OCI-LY1 (cell line): Measurements from ENCODE around the gene KDM5C.

Experiments used
- H2AFZ ChIP-seq: fragments of 200-600 bp; sonication (generic), shearing (Covaris generic); 2 replicates; pipeline ENCODE4 v1.6.0; 2014; ENCODE audit warnings: antibody characterized with exemption, mild to moderate bottlenecking, low read length
- H3F3A ChIP-seq: fragments of 200-600 bp; sonication (generic), shearing (Covaris generic); 2 replicates; pipeline ENCODE4 v1.6.0; 2014; ENCODE audit warnings: mild to moderate bottlenecking, antibody characterized with exemption, low read length, moderate library complexity; ENCODE audit not compliant: insufficient read depth
- H3K27ac ChIP-seq: fragments of 200-600 bp; sonication (generic); 2 replicates; pipeline ENCODE4 v1.5.1; 2014; ENCODE audit warnings: low read length, mixed run types, mild to moderate bottlenecking, low read depth; ENCODE audit not compliant: poor library complexity, severe bottlenecking
- H3K27me3 ChIP-seq: fragments of 200-600 bp; sonication (generic); 2 replicates; pipeline ENCODE4 v1.6.0; 2014; ENCODE audit warnings: antibody characterized with exemption, mild to moderate bottlenecking, low read length, moderate library complexity; ENCODE audit not compliant: insufficient read depth
- H3K36me3 ChIP-seq: fragments of 200-600 bp; sonication (generic); 2 replicates; pipeline ENCODE4 v1.6.1; 2014; ENCODE audit warnings: mild to moderate bottlenecking, antibody characterized with exemption, low read length, moderate library complexity, mixed read lengths; ENCODE audit not compliant: insufficient read depth
- H3K4me1 ChIP-seq: fragments of 200-600 bp; sonication (generic); 2 replicates; pipeline ENCODE4 v1.5.1; 2014; ENCODE audit warnings: mild to moderate bottlenecking, low read length, moderate library complexity; ENCODE audit not compliant: insufficient read depth, severe bottlenecking
- H3K4me2 ChIP-seq: fragments of 200-600 bp; sonication (generic), shearing (Covaris generic); 2 replicates; pipeline ENCODE4 v1.6.1; 2014; ENCODE audit warnings: low read length
- H3K4me3 ChIP-seq: fragments of 200-600 bp; sonication (generic); 2 replicates; pipeline ENCODE4 v1.5.1; 2014; ENCODE audit warnings: low read length, low read depth, mild to moderate bottlenecking, mixed read lengths; ENCODE audit not compliant: poor library complexity, severe bottlenecking
- H3K79me2 ChIP-seq: fragments of 200-600 bp; shearing (Covaris generic); 2 replicates; pipeline ENCODE4 v1.6.1; 2016; ENCODE audit warnings: mixed run types, low read length, mixed read lengths; ENCODE audit not compliant: insufficient read depth
- H3K9ac ChIP-seq: fragments of 200-600 bp; sonication (generic), shearing (Covaris generic); 2 replicates; pipeline ENCODE4 v1.6.1; 2014; ENCODE audit warnings: mild to moderate bottlenecking, low read length, mixed read lengths
- H3K9me2 ChIP-seq: fragments of 200-600 bp; sonication (generic), shearing (Covaris generic); 2 replicates; pipeline ENCODE4 v1.6.1; 2014; ENCODE audit warnings: low read depth, mild to moderate bottlenecking, low read length, mixed read lengths
- H3K9me3 ChIP-seq: fragments of 200-600 bp; shearing (Covaris generic); 2 replicates; pipeline ENCODE4 v1.6.1; 2014; ENCODE audit warnings: low read length, mixed read lengths
- H4K20me1 ChIP-seq: fragments of 200-600 bp; sonication (generic), shearing (Covaris generic); 2 replicates; pipeline ENCODE4 v1.6.0; 2016; ENCODE audit warnings: mild to moderate bottlenecking, low read length; ENCODE audit not compliant: insufficient read depth
- EZH2 ChIP-seq: fragments of 200-600 bp; sonication (generic), shearing (Covaris generic); IDR thresholded peaks from 2 replicates; pipeline ENCODE4 v1.8.0; 2017; ENCODE audit warnings: borderline replicate concordance, mixed run types, mild to moderate bottlenecking, antibody characterized with exemption, low read length, moderate library complexity, mixed read lengths
- TF ChIP-seq, protein P1 (sequence below): fragments of 200-600 bp; sonication (generic), shearing (Covaris generic); IDR thresholded peaks from 2 replicates; pipeline ENCODE4 v1.5.1; 2017; ENCODE audit warnings: mild to moderate bottlenecking, antibody characterized with exemption, low read length, moderate library complexity, mixed read lengths

Gene KDM5C

GRCh38 chrX:53241558-53241957 is 16.6 kb upstream of the KDM5C start:
- Histone ChIP-seq H3K4me3 (no peak overlapping the region), H2AFZ (no peak overlapping the region), H3K79me2 (no peaks in the 10 kb centered on the region), H3K4me1 (no peaks in the 10 kb centered on the region), H3F3A (no peaks in the 10 kb centered on the region), H3K36me3 (no peaks in the 10 kb centered on the region), H3K9ac (no peak overlapping the region), H4K20me1 (no peaks in the 10 kb centered on the region), H3K9me2 (no peaks in the 10 kb centered on the region), H3K27ac (no peak overlapping the region), H3K9me3 (no peaks in the 10 kb centered on the region), H3K27me3 (no peaks in the 10 kb centered on the region), H3K4me2 (no peak overlapping the region)
- TF ChIP-seq, protein P1, sequence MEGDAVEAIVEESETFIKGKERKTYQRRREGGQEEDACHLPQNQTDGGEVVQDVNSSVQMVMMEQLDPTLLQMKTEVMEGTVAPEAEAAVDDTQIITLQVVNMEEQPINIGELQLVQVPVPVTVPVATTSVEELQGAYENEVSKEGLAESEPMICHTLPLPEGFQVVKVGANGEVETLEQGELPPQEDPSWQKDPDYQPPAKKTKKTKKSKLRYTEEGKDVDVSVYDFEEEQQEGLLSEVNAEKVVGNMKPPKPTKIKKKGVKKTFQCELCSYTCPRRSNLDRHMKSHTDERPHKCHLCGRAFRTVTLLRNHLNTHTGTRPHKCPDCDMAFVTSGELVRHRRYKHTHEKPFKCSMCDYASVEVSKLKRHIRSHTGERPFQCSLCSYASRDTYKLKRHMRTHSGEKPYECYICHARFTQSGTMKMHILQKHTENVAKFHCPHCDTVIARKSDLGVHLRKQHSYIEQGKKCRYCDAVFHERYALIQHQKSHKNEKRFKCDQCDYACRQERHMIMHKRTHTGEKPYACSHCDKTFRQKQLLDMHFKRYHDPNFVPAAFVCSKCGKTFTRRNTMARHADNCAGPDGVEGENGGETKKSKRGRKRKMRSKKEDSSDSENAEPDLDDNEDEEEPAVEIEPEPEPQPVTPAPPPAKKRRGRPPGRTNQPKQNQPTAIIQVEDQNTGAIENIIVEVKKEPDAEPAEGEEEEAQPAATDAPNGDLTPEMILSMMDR, result no peak
- no peak for TF ChIP-seq EZH2

- no peak overlapping the region for H2AFZ ChIP-seq
These were observed 14.5 kb upstream of the KDM5C start for GRCh38 chrX:53239474-53239873.

DNA sequence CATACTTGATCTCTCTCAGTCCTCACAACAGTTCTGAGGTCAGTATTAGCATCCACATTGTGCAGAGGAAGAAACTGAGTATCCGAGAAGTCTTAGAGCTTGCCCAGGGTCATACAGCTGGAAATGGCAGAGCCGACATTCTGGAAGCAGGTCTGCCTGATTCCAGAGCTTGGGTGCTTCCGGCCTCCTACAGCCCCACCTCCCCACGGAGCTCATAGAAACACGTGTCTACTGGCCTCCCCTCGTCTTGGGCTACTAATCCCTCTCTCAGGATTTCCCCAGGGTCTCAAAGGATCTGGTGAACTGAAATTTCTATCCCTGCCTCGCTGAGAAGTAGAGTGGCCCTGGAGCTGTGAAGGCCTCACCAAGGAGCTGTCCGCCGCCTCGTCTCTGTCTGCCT is 12.0 kb upstream of the KDM5C start:
- H3K27ac ChIP-seq, result no peak overlapping the region
- H3F3A ChIP-seq, result no peaks in the 10 kb centered on the region
- no peaks in the 10 kb centered on the region for H3K9me3 ChIP-seq
- no peaks in the 10 kb centered on the region for H3K79me2 ChIP-seq
- no peaks in the 10 kb centered on the region for H3K4me1 ChIP-seq
- H2AFZ ChIP-seq, result no peak overlapping the region
- no peaks in the 10 kb centered on the region for H3K27me3 ChIP-seq
- no peaks in the 10 kb centered on the region for H3K9me2 ChIP-seq
- TF ChIP-seq, protein P1, result no peak
- no peak for TF ChIP-seq EZH2
- no peak overlapping the region for H3K4me3 ChIP-seq
- no peaks in the 10 kb centered on the region for H4K20me1 ChIP-seq
- H3K36me3 ChIP-seq, result no peaks in the 10 kb centered on the region
- H3K9ac ChIP-seq, result no peak overlapping the region
- no peak overlapping the region for H3K4me2 ChIP-seq

More at GRCh38 chrX:53239474-53239873, 14.5 kb upstream of the KDM5C start:
- no peak overlapping the region for H3K4me2 ChIP-seq
- H3F3A ChIP-seq, result no peaks in the 10 kb centered on the region
- no peaks in the 10 kb centered on the region for H3K79me2 ChIP-seq
- no peaks in the 10 kb centered on the region for H4K20me1 ChIP-seq
- no peak overlapping the region for H3K27ac ChIP-seq
- H3K9me3 ChIP-seq, result no peaks in the 10 kb centered on the region
- H3K9me2 ChIP-seq, result no peaks in the 10 kb centered on the region
- no peak overlapping the region for H3K9ac ChIP-seq
- no peak overlapping the region for H3K4me3 ChIP-seq
- no peaks in the 10 kb centered on the region for H3K36me3 ChIP-seq
- no peaks in the 10 kb centered on the region for H3K27me3 ChIP-seq
- no peaks in the 10 kb centered on the region for H3K4me1 ChIP-seq
- no peak for TF ChIP-seq EZH2
- TF ChIP-seq, protein P1, result peak; percentile 41; the same call in 1 of the 2 replicates
